ENCODE measurements around the gene VMP1. TPM values are rescaled to one million over a fixed set of nuclear protein-coding genes. Genes with fewer than 3 reads are reported as not detected.

Gene VMP1
- total and polyA plus RNA-seq, 2 of the 13 experiments (the other 11 are each of a cell fraction or from before 2014, with no cell fraction given): 186 to 271 TPM

GRCh38 chr17:59842901-59843652 is 135.6 kb downstream of the VMP1 start (continued):
- TF ChIP-seq RERE (CRISPR knock-in tag; IDR thresholded peaks at IDR 0.05; ENCODE audit: low read depth) (0 out of 2 replicates have a peak, but pooled peaks have one; percentile 43), ZNF614 (CRISPR knock-in tag; IDR thresholded peaks at IDR 0.05; ENCODE audit: borderline replicate concordance) (peak; percentile 25), HDAC6 (IDR thresholded peaks at IDR 0.05; ENCODE audit: low read depth, low read length) (no peak; the same call in 1 of the 2 replicates), PITX1 (CRISPR knock-in tag; IDR thresholded peaks at IDR 0.05) (no peak), CHCHD3 (CRISPR knock-in tag; IDR thresholded peaks at IDR 0.05) (no peak), FOXJ3 (CRISPR knock-in tag; IDR thresholded peaks at IDR 0.05; ENCODE audit: borderline replicate concordance) (peak; percentile 45; the same call in 1 of the 2 replicates), HMGA1 (CRISPR knock-in tag; conservative IDR thresholded peaks at IDR 0.05) (no peak), SKI (IDR thresholded peaks at IDR 0.05; ENCODE audit: partially characterized antibody) (peak; percentile 19), MTF2 (CRISPR knock-in tag; IDR thresholded peaks at IDR 0.05; ENCODE audit: borderline replicate concordance) (no peak), ZNF138 (CRISPR knock-in tag; IDR thresholded peaks at IDR 0.05; ENCODE audit: low read depth) (no peak), ZNF124 (CRISPR knock-in tag; IDR thresholded peaks at IDR 0.05) (no peak), FOXK2 (IDR thresholded peaks at IDR 0.05) (no peak), SAFB2 (CRISPR knock-in tag; IDR thresholded peaks at IDR 0.05; ENCODE audit: borderline replicate concordance, low read depth) (peak; percentile 93; the same call in 1 of the 2 replicates), NFE2L1 (CRISPR knock-in tag; IDR thresholded peaks at IDR 0.05; ENCODE audit: borderline replicate concordance) (no peak), HOXA9 (CRISPR knock-in tag; IDR thresholded peaks at IDR 0.05; ENCODE audit: borderline replicate concordance) (no peak), DNMT3B (CRISPR knock-in tag; conservative IDR thresholded peaks at IDR 0.05) (peak; percentile 64; the same call in 1 of the 2 replicates), JUNB (CRISPR knock-in tag; IDR thresholded peaks at IDR 0.05; ENCODE audit: borderline replicate concordance) (peak; percentile 77; the same call in 1 of the 2 replicates), FOXM1 (CRISPR knock-in tag; IDR thresholded peaks at IDR 0.05) (no peak), ZNF253 (CRISPR knock-in tag; IDR thresholded peaks at IDR 0.05; ENCODE audit: borderline replicate concordance) (no peak; the same call in 1 of the 2 replicates), CENPX (CRISPR knock-in tag; IDR thresholded peaks at IDR 0.05) (no peak), ZBTB42 (CRISPR knock-in tag; IDR thresholded peaks at IDR 0.05) (no peak), ZBTB7B (CRISPR knock-in tag; IDR thresholded peaks at IDR 0.05) (no peak), ZSCAN29 (CRISPR knock-in tag; conservative IDR thresholded peaks at IDR 0.05) (no peak; the same call in 1 of the 2 replicates), ZNF543 (CRISPR knock-in tag; IDR thresholded peaks at IDR 0.05) (0 out of 2 replicates have a peak, but pooled peaks have one; percentile 11)
